Peyer's patch (tissue), 4 donors: ENCODE results near the gene PRIMA1. TPM values are rescaled to one million over a fixed set of nuclear protein-coding genes. Genes with fewer than 3 reads are reported as not detected.

ENCODE experiments used
- DNase-seq, 3 donors: peaks; one replicate each; pipeline ENCODE4 v3.0.0-alpha.2; 2017 to 2019
- H3K27ac ChIP-seq, 4 donors: fragments of 200-600 bp; sonication (generic); one replicate each; pipeline ENCODE4 v1.5.1; 2016 to 2019
- H3K27me3 ChIP-seq, 2 donors: fragments of 200-600 bp; sonication (generic); one replicate each; pipeline ENCODE4 v1.5.1; 2019
- H3K36me3 ChIP-seq, 3 donors: fragments of 200-600 bp; sonication (generic); one replicate each; pipeline ENCODE4 v1.5.1; 2016 to 2019
- H3K4me1 ChIP-seq, 4 donors: fragments of 200-600 bp; sonication (generic); one replicate each; pipeline ENCODE4 v1.5.1; 2016 to 2019
- H3K4me3 ChIP-seq, 4 donors: fragments of 200-600 bp; sonication (generic); 1 replicate in 3 of 4; 2 replicates in 1 of 4; pipeline ENCODE4 v1.5.1; 2016 to 2019; ENCODE audit warnings: mild to moderate bottlenecking in 1 of 4
- H3K9me3 ChIP-seq, 4 donors: fragments of 200-600 bp; sonication (generic); one replicate each; pipeline ENCODE4 v1.5.1; 2016 to 2019; ENCODE audit warnings: mild to moderate bottlenecking in 1 of 4
- CTCF ChIP-seq, 6 experiments: fragments of 450-650 bp in 4 of 6; fragments of 200-600 bp in 2 of 6; sonication (generic) in 1 of 6; IDR thresholded peaks; one replicate each; pipeline ENCODE4 v1.5.1; 2017 to 2019; ENCODE audit warnings: antibody characterized with exemption in 6 of 6, mild to moderate bottlenecking in 3 of 6, moderate library complexity in 1 of 6
- POLR2A ChIP-seq, 2 donors: fragments of 450-650 bp; IDR thresholded peaks; one replicate each; pipeline ENCODE4 v1.5.1; 2017; ENCODE audit warnings: antibody characterized with exemption in 2 of 2, mild to moderate bottlenecking in 2 of 2, moderate library complexity in 2 of 2
- total RNA-seq, 4 donors: library from RNA; depleted of rRNA; stranded (reverse); fragments of >200 nt; gene quantifications; one replicate each; pipeline ENCODE4 v1.1.0, GENCODE V29; 2016

The PRIMA1 gene
- total RNA-seq, 4 donors from 2014 or later = 1.2 to 5.1 (median 3.0) TPM

- Histone ChIP-seq H3K36me3 (no peaks in the 10 kb centered on the region), H3K27ac (peak overlapping the region; percentile 32 to 76 (median 48)), H3K4me1 (peaks cover 0 to 11% (median 0%) of the 10 kb centered on the region in 4 donors), H3K9me3 (no peaks in the 10 kb centered on the region), H3K4me3 (peak overlapping the region; percentile 22 to 66 (median 34)), H3K27me3 (no peaks in the 10 kb centered on the region)
- no peak for DNase-seq
- TF ChIP-seq POLR2A (IDR thresholded peaks at IDR 0.05) (no peak), CTCF (IDR thresholded peaks at IDR 0.05) (peak in 2 of 6 experiments; percentile 14 to 18)
Measured at GRCh38 chr14:93788543-93789227, 400 bp upstream of the PRIMA1 start.

GRCh38 chr14:93787465-93788292 lies 606 bp downstream of the PRIMA1 start:
- H3K36me3 ChIP-seq = no peaks in the 10 kb centered on the region
- H3K4me1 ChIP-seq = peaks cover 0 to 11% (median 0%) of the 10 kb centered on the region in 4 donors
- no peaks in the 10 kb centered on the region for H3K27me3 ChIP-seq
- no peak for TF ChIP-seq POLR2A (IDR thresholded peaks at IDR 0.05)
- no peak for TF ChIP-seq CTCF (IDR thresholded peaks at IDR 0.05)
- H3K9me3 ChIP-seq = no peaks in the 10 kb centered on the region
- peak overlapping the region; percentile 22 to 66 (median 34) for H3K4me3 ChIP-seq
- H3K27ac ChIP-seq = peak overlapping the region in 2 of 4 donors; percentile 9 to 76
- no peak for DNase-seq

GRCh38 chr14:93785423-93785822 lies 2.9 kb downstream of the PRIMA1 start:
- TF ChIP-seq POLR2A (IDR thresholded peaks at IDR 0.05) = no peak
- no peak for TF ChIP-seq CTCF (IDR thresholded peaks at IDR 0.05)
- no peaks in the 10 kb centered on the region for H3K9me3 ChIP-seq
- no peak overlapping the region for H3K27ac ChIP-seq
- H3K27me3 ChIP-seq = no peaks in the 10 kb centered on the region
- DNase-seq = no peak
- H3K4me3 ChIP-seq = no peak overlapping the region
- H3K4me1 ChIP-seq = peaks cover 0 to 11% (median 0%) of the 10 kb centered on the region in 4 donors
- no peaks in the 10 kb centered on the region for H3K36me3 ChIP-seq

DNA sequence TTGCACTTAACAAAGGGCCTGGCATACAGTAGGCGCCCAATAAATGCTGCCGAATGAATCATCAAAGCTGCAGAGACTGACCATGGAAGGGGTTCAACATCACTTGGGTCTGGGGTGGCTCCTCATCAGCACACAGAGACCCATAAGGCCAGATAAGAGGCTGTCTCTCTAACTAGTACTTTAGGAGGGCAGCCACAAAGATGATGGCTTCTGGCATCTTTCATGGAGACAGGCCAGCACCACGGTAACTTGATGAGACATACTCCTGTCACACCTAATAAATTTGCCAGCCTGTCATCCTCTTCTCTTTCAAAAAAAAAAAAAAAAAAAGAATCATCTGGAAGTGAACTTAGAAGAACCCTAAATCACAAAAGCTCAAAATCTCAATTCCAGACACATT lies 3.4 kb downstream of the PRIMA1 start:
- no peak overlapping the region for H3K27ac ChIP-seq
- H3K4me1 ChIP-seq = peaks cover 0 to 7% (median 0%) of the 10 kb centered on the region in 4 donors
- H3K27me3 ChIP-seq = no peaks in the 10 kb centered on the region

More for the DNA sequence above, 3.4 kb downstream of the PRIMA1 start:
- H3K4me3 ChIP-seq = no peak overlapping the region
- H3K9me3 ChIP-seq = no peaks in the 10 kb centered on the region
- no peak for TF ChIP-seq CTCF (IDR thresholded peaks at IDR 0.05)
- no peak for TF ChIP-seq POLR2A (IDR thresholded peaks at IDR 0.05)
- H3K36me3 ChIP-seq = no peaks in the 10 kb centered on the region
- DNase-seq = no peak
